Inflammatory macrophage treated with lipopolysaccharide for 1 hour (primary cell): ENCODE measurements around the gene KIAA0232.
"Not testable (repeated sequence)": the region's sequence is repeated elsewhere in the genome, so short reads cannot be mapped to it uniquely, and the experiment has no call there.

Experiments
- DNase-seq, 2 donors: peaks; one replicate each; pipeline ENCODE4 v3.0.0-alpha.2; 2020 to 2022

KIAA0232 gene

GRCh38 chr4:6907658-6908191, 125.2 kb downstream of the KIAA0232 start:
- DNase-seq: no peak

GRCh38 chr4:6908432-6909112, 126.0 kb downstream of the KIAA0232 start:
- DNase-seq: no peak

GRCh38 chr4:6909113-6909969, 126.8 kb downstream of the KIAA0232 start, which contains the start of gene TBC1D14:
TSS of gene TBC1D14 (plus strand) at chr4:6909826. CDS start at chr4:6923390, 13,564 bp downstream.
- peak; percentile 61 to 82 for DNase-seq

- DNase-seq: no peak
Measured at GRCh38 chr4:6909970-6910339, 127.4 kb downstream of the KIAA0232 start.

GRCh38 chr4:6910340-6910959, 127.9 kb downstream of the KIAA0232 start:
- no peak for DNase-seq

GRCh38 chr4:6910960-6911874, 128.7 kb downstream of the KIAA0232 start:
- DNase-seq: no peak

GRCh38 chr4:6911917-6912316, 129.4 kb downstream of the KIAA0232 start:
- not testable (repeated sequence) for DNase-seq

GRCh38 chr4:6912441-6912840, 129.9 kb downstream of the KIAA0232 start:
- no peak for DNase-seq

GRCh38 chr4:6913350-6913905, 130.9 kb downstream of the KIAA0232 start:
- DNase-seq: no peak

GRCh38 chr4:6914448-6914847, 131.9 kb downstream of the KIAA0232 start:
- no peak for DNase-seq

- DNase-seq: no peak
Measured at GRCh38 chr4:6915041-6916005, 132.8 kb downstream of the KIAA0232 start.

- no peak for DNase-seq
Measured at GRCh38 chr4:6916069-6916586, 133.6 kb downstream of the KIAA0232 start.

GRCh38 chr4:6916587-6917460, 134.3 kb downstream of the KIAA0232 start:
- peak; percentile 5 to 51 for DNase-seq

- peak; percentile 66 for DNase-seq
Measured at GRCh38 chr4:6917461-6918271, 135.1 kb downstream of the KIAA0232 start.

GRCh38 chr4:6918338-6918737, 135.8 kb downstream of the KIAA0232 start:
- DNase-seq: peak in 1 of 2 donors; percentile 13

- no peak for DNase-seq
Measured at GRCh38 chr4:6920171-6920570, 137.6 kb downstream of the KIAA0232 start.

GRCh38 chr4:6923507-6923906, 141.0 kb downstream of the KIAA0232 start:
- DNase-seq: no peak

GRCh38 chr4:6924361-6924779, 141.8 kb downstream of the KIAA0232 start:
- no peak for DNase-seq
